Transverse colon (tissue), 4 donors: ENCODE results near the gene CALML6. TPM values are rescaled to one million over a fixed set of nuclear protein-coding genes. Genes with fewer than 3 reads are reported as not detected.

ENCODE experiments used
- DNase-seq: peaks from one replicate; pipeline ENCODE4 v3.0.0-alpha.2; 2019
- H3K27ac ChIP-seq, 4 donors: fragments of 200-600 bp; sonication (generic); 2 replicates each; pipeline ENCODE4 v1.5.1; 2016 to 2018; ENCODE audit warnings: inconsistent platforms in 4 of 4
- H3K27me3 ChIP-seq: fragments of 200-600 bp; sonication (generic); 2 replicates; pipeline ENCODE4 v1.5.1; 2017; ENCODE audit warnings: inconsistent platforms
- H3K36me3 ChIP-seq, 4 donors: fragments of 200-600 bp; sonication (generic); 2 replicates each; pipeline ENCODE4 v1.5.1; 2017 to 2019; ENCODE audit warnings: inconsistent platforms in 4 of 4
- H3K4me1 ChIP-seq, 4 donors: fragments of 200-600 bp; sonication (generic); 2 replicates each; pipeline ENCODE4 v1.5.1; 2017 to 2020; ENCODE audit warnings: inconsistent platforms in 4 of 4
- H3K4me3 ChIP-seq, 4 donors: fragments of 200-600 bp; sonication (generic); 1 replicate in 1 of 4; 2 replicates in 3 of 4; pipeline versions ENCODE4 v1.5.1 to v1.6.1; 2017 to 2019; ENCODE audit warnings: inconsistent platforms in 4 of 4
- H3K9me3 ChIP-seq, 2 donors: fragments of 200-600 bp; sonication (generic); 2 replicates each; pipeline ENCODE4 v1.5.1; 2017 to 2019; ENCODE audit warnings: inconsistent platforms in 2 of 2
- CTCF ChIP-seq, 5 experiments: fragments of 200-600 bp in 3 of 5; fragments of 450-650 bp in 2 of 5; sonication (generic) in 3 of 5; IDR thresholded peaks; 1 replicate in 2 of 5; 2 replicates in 3 of 5; pipeline ENCODE4 v1.5.1; 2016 to 2017; ENCODE audit warnings: antibody characterized with exemption in 5 of 5, inconsistent platforms in 3 of 5, mild to moderate bottlenecking in 2 of 5, moderate library complexity in 1 of 5
- EP300 ChIP-seq: sonication (generic); formaldehyde crosslinking; IDR thresholded peaks from one replicate; pipeline ENCODE4 v1.6.1; 2017; ENCODE audit warnings: antibody characterized with exemption, low read depth
- POLR2A ChIP-seq: fragments of 450-650 bp; IDR thresholded peaks from one replicate; pipeline ENCODE4 v1.6.1; 2016; ENCODE audit warnings: antibody characterized with exemption, mild to moderate bottlenecking, moderate library complexity
- POLR2AphosphoS5 ChIP-seq, 3 donors: sonication (generic); formaldehyde crosslinking; IDR thresholded peaks; one replicate each; pipeline ENCODE4 v1.6.1; 2016; ENCODE audit warnings: antibody characterized with exemption in 3 of 3
- WGBS, 2 donors: methylation state at CpG; one replicate each; pipeline ENCODE4 v1.1.5; 2018; ENCODE audit warnings: low coverage in 1 of 2; 5-methylcytosine and 5-hydroxymethylcytosine counted together
- in situ Hi-C, 4 donors: fragments of 200-750 bp; cut with MboI; loops; one replicate each; pipeline versions ENCODE4 v1.15.0 to v1.15.1; 2017; ENCODE audit warnings: low sequenced_read_pairs in 3 of 4, low pct_ligation_motif_present in 1 of 4, low pct_unique_long_range_greater_than_20kb in 1 of 4
- intact Hi-C: fragments of 100-400 bp; cut with DNase I; formaldehyde crosslinking; loops from one replicate; pipeline ENCODE4 v1.15.1; 2023; ENCODE audit warnings: low total_unique reads
- total RNA-seq, 4 donors: library from RNA; depleted of rRNA; stranded (reverse); fragments of >200 nt; gene quantifications; one replicate each; pipeline ENCODE4 v1.1.0, GENCODE V29; 2016

The CALML6 gene
- total RNA-seq, 4 donors from 2014 or later: 0.48 TPM; not detected in 3

GRCh38 chr1:1942753-1943656 is 27.9 kb downstream of the CALML6 start:
- in situ Hi-C loops (loop anchor here in 1 of 4 donors (10.0 kb wide), 1 partner anchor 92 kb away; no protein-coding TSS in a partner anchor), intact Hi-C loops (no loop called here)
- DNase-seq: peak; percentile 49
- Histone ChIP-seq H3K9me3 (no peaks in the 10 kb centered on the region), H3K27ac (no peak overlapping the region), H3K4me3 (no peak overlapping the region), H3K4me1 (peaks cover 0 to 16% (median 11%) of the 10 kb centered on the region in 4 donors), H3K36me3 (no peaks in the 10 kb centered on the region), H3K27me3 (peaks cover 26% of the 10 kb centered on the region)
- 49% methylated on average over 39 of the region's 45 CpGs; no CpG with 5 or more reads in 1 of the 2 donors for WGBS, 2 donors
- TF ChIP-seq CTCF (IDR thresholded peaks at IDR 0.05) (no peak), POLR2A (no peak), EP300 (no peak), POLR2AphosphoS5 (IDR thresholded peaks at IDR 0.05) (no peak)

GRCh38 chr1:1943834-1944570 is 28.9 kb downstream of the CALML6 start:
- in situ Hi-C loops: loop anchor here in 1 of 4 donors (10.0 kb wide), 1 partner anchor 91 kb away; no protein-coding TSS in a partner anchor

GRCh38 chr1:1945782-1946393 is 30.8 kb downstream of the CALML6 start:
- Histone ChIP-seq H3K36me3 (no peaks in the 10 kb centered on the region), H3K9me3 (no peaks in the 10 kb centered on the region), H3K4me3 (no peak overlapping the region), H3K27ac (no peak overlapping the region), H3K27me3 (peaks cover 27% of the 10 kb centered on the region), H3K4me1 (peaks cover 0 to 16% (median 11%) of the 10 kb centered on the region in 4 donors)
- in situ Hi-C loops (loop anchor here in 1 of 4 donors (10.0 kb wide), 1 partner anchor 89 kb away; no protein-coding TSS in a partner anchor), intact Hi-C loops (no loop called here)
- no peak for TF ChIP-seq EP300
- no peak for TF ChIP-seq POLR2A
- TF ChIP-seq CTCF (IDR thresholded peaks at IDR 0.05): no peak
- no peak for TF ChIP-seq POLR2AphosphoS5 (IDR thresholded peaks at IDR 0.05)
- no peak for DNase-seq
- WGBS, 2 donors: 89% methylated on average over 29 of the region's 29 CpGs; no CpG with 5 or more reads in 1 of the 2 donors

More at GRCh38 chr1:1943834-1944570, 28.9 kb downstream of the CALML6 start:
- TF ChIP-seq EP300: no peak
- TF ChIP-seq CTCF (IDR thresholded peaks at IDR 0.05): peak; percentile 86 to 91 (median 89)
- no peak for TF ChIP-seq POLR2A
- DNase-seq: peak; percentile 54
- H3K27me3 ChIP-seq: peaks cover 26% of the 10 kb centered on the region
- intact Hi-C loops: no loop called here
- peaks cover 0 to 16% (median 11%) of the 10 kb centered on the region in 4 donors for H3K4me1 ChIP-seq
- H3K36me3 ChIP-seq: no peaks in the 10 kb centered on the region
- H3K9me3 ChIP-seq: no peaks in the 10 kb centered on the region
- H3K4me3 ChIP-seq: peak overlapping the region in 1 of 4 donors; percentile 17
- WGBS, 2 donors: 17 to 18% methylated on average over 4 to 28 of the region's 37 CpGs
- H3K27ac ChIP-seq: no peak overlapping the region
